ENCODE data around the gene PROS1.
"Not testable (repeated sequence)": the region's sequence is repeated elsewhere in the genome, so short reads cannot be mapped to it uniquely, and the experiment has no call there.

DNA sequence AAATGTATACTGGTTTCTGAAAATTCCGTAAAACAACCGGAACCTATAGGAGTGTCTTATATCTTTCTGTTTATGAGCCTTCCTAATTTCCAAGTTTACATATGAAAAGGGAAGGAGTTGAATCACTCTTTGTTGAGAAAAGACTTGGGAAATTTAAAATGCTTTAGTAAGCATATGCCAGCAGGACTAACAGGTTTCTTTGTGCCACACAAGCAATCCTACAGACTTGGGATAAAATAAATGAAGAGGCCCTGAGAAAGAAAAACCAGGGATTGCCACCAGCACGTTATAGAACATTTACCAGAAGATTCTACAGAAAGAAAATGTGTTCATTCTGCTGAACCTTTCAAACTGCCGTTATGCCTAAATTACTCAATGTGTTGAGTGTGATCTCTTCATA lies 96.3 kb downstream of the PROS1 start:
- TF ChIP-seq POLR2A (IDR thresholded peaks at IDR 0.05); CTCF (IDR thresholded peaks at IDR 0.05 in 8 of 11, conservative IDR thresholded peaks at IDR 0.05 in 3 of 11); POLR2AphosphoS5 (IDR thresholded peaks at IDR 0.05): not testable (repeated sequence)
